GM10266 (cell line): ENCODE data around the gene GRM1.

ENCODE experiments used
- DNase-seq: peaks from one replicate; pipeline ENCODE4 v3.0.0; 2012; ENCODE audit errors: extremely low spot score
- CTCF ChIP-seq: IDR thresholded peaks from 2 replicates; pipeline ENCODE4 v1.5.1; 2012; ENCODE audit warnings: mild to moderate bottlenecking, low read depth; ENCODE audit not compliant: control insufficient read depth, insufficient read depth; ENCODE audit errors: missing control alignments

The GRM1 gene

GRCh38 chr6:146410851-146411595 lies 382.2 kb downstream of the GRM1 start:
- DNase-seq = no peak
- no peak for TF ChIP-seq CTCF

GRCh38 chr6:146419576-146419975 lies 390.7 kb downstream of the GRM1 start:
- TF ChIP-seq CTCF = no peak
- DNase-seq = no peak

- no peak for TF ChIP-seq CTCF
- DNase-seq = no peak
Measured at GRCh38 chr6:146420255-146420654, 391.4 kb downstream of the GRM1 start.

GRCh38 chr6:146422789-146423375 lies 394.0 kb downstream of the GRM1 start:
- no peak for TF ChIP-seq CTCF
- DNase-seq = no peak

GRCh38 chr6:146423452-146423851 lies 394.6 kb downstream of the GRM1 start:
- TF ChIP-seq CTCF = no peak
- no peak for DNase-seq

GRCh38 chr6:146426516-146426915 lies 397.7 kb downstream of the GRM1 start:
- TF ChIP-seq CTCF = no peak

GRCh38 chr6:146429831-146430230 lies 401.0 kb downstream of the GRM1 start:
- TF ChIP-seq CTCF = no peak
- no peak for DNase-seq

More at GRCh38 chr6:146426516-146426915, 397.7 kb downstream of the GRM1 start:
- DNase-seq = no peak
